ENCODE measurements around the gene STUM. TPM values are rescaled to one million over a fixed set of nuclear protein-coding genes. Genes with fewer than 3 reads are reported as not detected.

STUM gene
- total RNA-seq, 1 donor from 2014 or later, result 0.49 TPM

DNA sequence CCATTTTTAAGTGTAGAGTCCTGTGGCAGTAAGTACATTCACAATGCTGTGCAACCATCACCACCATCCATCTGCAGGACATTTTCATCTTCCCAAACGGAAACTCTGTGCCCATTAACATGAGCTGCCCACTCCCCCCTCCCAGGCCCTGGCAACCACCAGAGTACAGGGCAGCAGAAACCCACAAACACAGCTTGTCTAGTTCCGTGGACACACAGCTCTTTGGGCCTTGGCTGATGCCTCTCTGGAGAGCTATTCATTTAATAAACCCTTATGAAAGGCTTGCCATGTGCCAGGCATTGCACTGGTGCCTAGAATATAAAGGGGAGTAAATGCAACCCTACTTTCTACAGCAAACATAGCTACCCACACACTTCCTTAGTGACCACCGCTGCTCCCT, 28.0 kb downstream of the STUM start:
- DNase-seq (peak; percentile 23), ATAC-seq (no peak)
- Histone ChIP-seq H3K4me1 (no peaks in the 10 kb centered on the region), H3K9me3 (no peaks in the 10 kb centered on the region), H3K27ac (no peak overlapping the region), H3K27me3 (no peaks in the 10 kb centered on the region), H3K4me3 (no peak overlapping the region), H3K36me3 (no peaks in the 10 kb centered on the region)
- TF ChIP-seq, protein P1, sequence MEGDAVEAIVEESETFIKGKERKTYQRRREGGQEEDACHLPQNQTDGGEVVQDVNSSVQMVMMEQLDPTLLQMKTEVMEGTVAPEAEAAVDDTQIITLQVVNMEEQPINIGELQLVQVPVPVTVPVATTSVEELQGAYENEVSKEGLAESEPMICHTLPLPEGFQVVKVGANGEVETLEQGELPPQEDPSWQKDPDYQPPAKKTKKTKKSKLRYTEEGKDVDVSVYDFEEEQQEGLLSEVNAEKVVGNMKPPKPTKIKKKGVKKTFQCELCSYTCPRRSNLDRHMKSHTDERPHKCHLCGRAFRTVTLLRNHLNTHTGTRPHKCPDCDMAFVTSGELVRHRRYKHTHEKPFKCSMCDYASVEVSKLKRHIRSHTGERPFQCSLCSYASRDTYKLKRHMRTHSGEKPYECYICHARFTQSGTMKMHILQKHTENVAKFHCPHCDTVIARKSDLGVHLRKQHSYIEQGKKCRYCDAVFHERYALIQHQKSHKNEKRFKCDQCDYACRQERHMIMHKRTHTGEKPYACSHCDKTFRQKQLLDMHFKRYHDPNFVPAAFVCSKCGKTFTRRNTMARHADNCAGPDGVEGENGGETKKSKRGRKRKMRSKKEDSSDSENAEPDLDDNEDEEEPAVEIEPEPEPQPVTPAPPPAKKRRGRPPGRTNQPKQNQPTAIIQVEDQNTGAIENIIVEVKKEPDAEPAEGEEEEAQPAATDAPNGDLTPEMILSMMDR (IDR thresholded peaks at IDR 0.05), result no peak
- intact Hi-C loops (cut with DNase I), result no loop called here

DNA sequence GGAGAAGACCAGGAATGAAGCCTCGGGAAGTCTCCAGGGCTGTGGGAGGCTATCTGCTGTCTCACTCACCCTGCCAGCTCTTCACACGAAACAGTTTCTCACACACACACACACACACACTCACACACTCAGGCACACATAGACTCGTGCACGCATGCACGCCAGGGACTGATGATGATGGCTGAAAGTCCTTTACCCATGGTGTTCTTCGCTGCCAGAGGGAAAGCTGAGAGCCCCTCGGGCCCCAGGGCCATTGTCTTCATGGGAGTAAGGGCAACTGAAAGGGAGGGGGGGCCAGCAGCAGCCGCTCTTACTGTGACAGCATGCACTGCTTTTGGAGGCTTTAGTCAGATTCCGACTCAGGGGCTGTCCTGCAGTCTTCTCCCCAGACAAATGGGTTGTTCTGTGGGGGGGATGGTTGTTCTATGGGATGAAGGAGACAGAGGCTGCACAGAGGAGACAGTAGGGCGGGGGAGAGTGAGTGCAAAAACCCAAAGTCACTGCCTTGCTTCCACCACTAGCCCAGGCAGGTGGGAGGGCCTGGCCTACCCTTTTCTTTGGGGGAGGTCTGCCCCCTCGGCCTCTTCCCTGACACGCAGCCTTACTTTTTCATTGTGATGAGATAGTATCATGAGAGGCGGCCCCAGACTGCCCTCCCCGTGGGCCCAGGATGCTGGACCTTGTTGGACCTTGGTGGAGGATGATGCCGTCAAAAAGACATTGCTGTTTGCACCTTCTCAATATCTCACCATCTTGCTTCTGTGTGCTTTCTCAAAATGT, 29.0 kb downstream of the STUM start:
- DNase-seq (peak; percentile 53), ATAC-seq (no peak)
- H3K9me3 ChIP-seq, result no peaks in the 10 kb centered on the region
- no peak overlapping the region for H3K27ac ChIP-seq
- no peaks in the 10 kb centered on the region for H3K36me3 ChIP-seq
- no peaks in the 10 kb centered on the region for H3K4me1 ChIP-seq
- TF ChIP-seq, protein P1 (IDR thresholded peaks at IDR 0.05), result no peak
- no peak overlapping the region for H3K4me3 ChIP-seq
- intact Hi-C loops (cut with DNase I), result no loop called here
- H3K27me3 ChIP-seq, result no peaks in the 10 kb centered on the region

DNA sequence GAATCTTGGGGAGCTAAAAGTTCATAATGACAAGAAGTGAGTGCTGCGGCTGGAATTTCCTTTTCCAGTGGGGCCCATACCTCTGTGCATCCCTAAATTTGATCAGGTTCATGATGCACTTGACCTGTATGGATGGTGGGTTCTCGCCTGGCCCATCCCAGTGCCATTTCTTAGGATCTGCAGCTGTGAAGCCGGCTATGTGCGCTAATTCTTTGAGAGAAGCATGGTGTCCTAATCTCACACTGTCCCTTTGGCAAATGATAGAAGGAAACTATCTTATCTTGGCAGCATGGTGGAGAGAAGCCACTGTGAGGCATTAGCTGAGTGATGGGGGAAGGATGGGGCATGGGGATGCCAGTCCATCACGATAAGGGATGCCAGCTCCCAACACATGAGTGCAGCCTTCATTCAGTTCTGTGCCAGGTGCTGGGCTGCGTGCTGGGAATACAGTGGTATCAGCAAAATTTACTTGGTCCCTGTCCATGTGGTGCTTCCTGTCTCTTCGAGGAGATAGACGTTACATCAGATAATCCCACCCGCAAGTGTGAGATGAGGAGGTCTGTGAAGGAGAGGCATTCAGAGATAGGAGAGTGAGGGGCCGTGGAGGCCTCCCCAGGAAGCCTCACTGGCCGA, 30.5 kb downstream of the STUM start:
- DNase-seq (peak; percentile 9), ATAC-seq (no peak)
- no peaks in the 10 kb centered on the region for H3K9me3 ChIP-seq
- no peak overlapping the region for H3K27ac ChIP-seq
- H3K4me1 ChIP-seq, result no peaks in the 10 kb centered on the region
- H3K27me3 ChIP-seq, result no peaks in the 10 kb centered on the region
- TF ChIP-seq, protein P1 (IDR thresholded peaks at IDR 0.05), result no peak
- no peaks in the 10 kb centered on the region for H3K36me3 ChIP-seq
- intact Hi-C loops (cut with DNase I), result no loop called here
- no peak overlapping the region for H3K4me3 ChIP-seq

- no peaks in the 10 kb centered on the region for H3K27me3 ChIP-seq
- no peak overlapping the region for H3K27ac ChIP-seq
- no peaks in the 10 kb centered on the region for H3K36me3 ChIP-seq
- no peak for ATAC-seq
- H3K4me3 ChIP-seq, result no peak overlapping the region
- intact Hi-C loops (cut with DNase I), result no loop called here
- peak; percentile 11 for DNase-seq
- TF ChIP-seq, protein P1 (IDR thresholded peaks at IDR 0.05), result no peak
- no peaks in the 10 kb centered on the region for H3K4me1 ChIP-seq
- H3K9me3 ChIP-seq, result no peaks in the 10 kb centered on the region
These were observed 31.3 kb downstream of the STUM start for GRCh38 chr1:226579781-226580323.

DNA sequence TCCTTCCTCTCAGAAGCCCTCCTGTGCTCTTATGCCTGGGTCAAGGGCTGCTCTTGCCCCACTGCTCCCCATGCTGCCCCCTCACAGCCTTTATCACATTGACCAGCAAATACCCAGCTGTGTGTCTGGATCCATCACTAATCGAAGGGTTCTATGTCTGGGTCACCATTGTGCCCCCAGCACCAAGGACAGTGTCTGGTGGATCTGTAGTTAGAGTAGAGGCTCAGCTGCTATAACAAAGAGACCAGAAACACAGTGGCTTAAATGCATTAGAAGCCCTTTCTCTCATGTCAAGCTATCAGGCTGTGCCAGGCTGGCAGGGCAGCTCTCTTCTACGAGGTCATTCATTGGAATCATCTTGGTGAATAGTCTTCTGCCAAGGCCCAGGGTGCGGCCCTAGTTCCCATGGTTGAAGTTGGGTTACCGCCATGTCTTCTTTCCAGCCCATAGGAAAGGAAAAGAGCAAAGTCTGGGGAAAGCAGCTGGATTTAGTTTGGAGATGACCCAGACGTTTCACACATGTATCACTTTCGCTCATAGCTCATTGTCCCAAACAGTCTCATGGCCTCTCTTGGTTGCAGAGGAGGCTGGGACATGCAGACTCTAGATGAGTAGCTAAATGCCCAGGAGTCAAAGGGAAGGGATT, 32.2 kb downstream of the STUM start:
- no peak for ATAC-seq
- no peaks in the 10 kb centered on the region for H3K9me3 ChIP-seq
- intact Hi-C loops (cut with DNase I), result no loop called here
- no peak overlapping the region for H3K27ac ChIP-seq
- peak; percentile 7 for DNase-seq
- no peaks in the 10 kb centered on the region for H3K36me3 ChIP-seq
- TF ChIP-seq, protein P1 (IDR thresholded peaks at IDR 0.05), result no peak
- no peak overlapping the region for H3K4me3 ChIP-seq
- H3K4me1 ChIP-seq, result no peaks in the 10 kb centered on the region
- no peaks in the 10 kb centered on the region for H3K27me3 ChIP-seq
